Head of caudate nucleus (tissue), 42 donors: ENCODE measurements around the gene ABCA8.
"Not testable (repeated sequence)": the region's sequence is repeated elsewhere in the genome, so short reads cannot be mapped to it uniquely, and the experiment has no call there.

Experiments
- DNase-seq, 42 donors: peaks; one replicate each; pipeline versions ENCODE4 v3.0.0 to v3.0.0-alpha.2; 2020 to 2021; ENCODE audit warnings: mixed read lengths in 7 of 42
- intact Hi-C: fragments of 100-400 bp; cut with DNase I; formaldehyde crosslinking; loops from one replicate; pipeline ENCODE4 v1.15.0; 2022

The ABCA8 gene

DNA sequence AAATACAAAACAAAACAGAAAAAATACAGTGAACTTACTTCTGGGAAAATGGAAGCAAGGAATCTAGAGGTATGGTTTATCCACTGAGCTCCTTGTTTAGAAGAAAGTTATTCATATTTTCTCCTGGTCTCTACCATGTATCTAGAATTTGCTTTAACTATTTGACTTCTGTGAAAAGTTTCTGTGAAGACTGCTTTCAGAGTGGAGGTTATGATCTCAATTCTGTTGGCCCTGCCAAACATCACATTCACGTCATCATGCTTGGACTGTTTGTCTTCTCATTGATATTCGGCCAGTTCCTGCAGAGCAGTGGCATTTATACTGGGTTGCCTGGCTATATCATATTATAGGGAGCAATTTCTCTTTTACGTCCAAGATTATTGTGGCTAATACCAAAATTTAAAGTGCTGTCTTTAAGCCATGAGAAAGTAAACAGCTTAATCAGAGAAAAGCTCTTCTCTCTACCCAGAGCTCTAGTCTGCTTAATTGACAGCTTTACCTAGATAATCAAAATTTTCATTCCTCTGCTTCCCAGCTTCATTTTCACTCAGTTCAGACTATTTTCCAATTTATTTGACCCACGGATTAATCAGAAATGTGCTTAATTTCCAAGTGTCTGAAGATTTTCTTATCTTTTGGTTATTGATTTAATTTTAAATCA, at the start of gene ABCA8:
TSS of gene ABCA8 (minus strand) at position 212 of the 661 bp plus-strand sequence. CDS start 13,358 bp downstream, outside the sequence.
- peak in 33 of 42 donors; percentile 20 to 88 (median 66) for DNase-seq
- intact Hi-C loops, result no loop called here

DNA sequence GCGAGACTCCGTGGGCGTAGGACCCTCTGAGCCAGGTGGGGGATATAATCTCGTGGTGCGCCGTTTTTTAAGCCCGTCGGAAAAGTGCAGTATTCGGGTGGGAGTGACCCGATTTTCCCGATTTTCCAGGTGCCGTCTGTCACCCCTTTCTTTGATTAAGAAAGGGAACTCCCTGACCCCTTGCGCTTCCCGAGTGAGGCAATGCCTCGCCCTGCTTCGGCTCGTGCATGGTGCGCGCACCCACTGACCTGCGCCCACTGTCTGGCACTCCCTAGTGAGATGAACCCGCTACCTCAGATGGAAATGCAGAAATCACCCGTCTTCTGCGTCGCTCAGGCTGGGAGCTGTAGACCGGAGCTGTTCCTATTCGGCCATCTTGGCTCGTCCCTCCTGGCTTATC, 49.6 kb upstream of the ABCA8 start:
- DNase-seq, intact Hi-C loops: not testable (repeated sequence)

DNA sequence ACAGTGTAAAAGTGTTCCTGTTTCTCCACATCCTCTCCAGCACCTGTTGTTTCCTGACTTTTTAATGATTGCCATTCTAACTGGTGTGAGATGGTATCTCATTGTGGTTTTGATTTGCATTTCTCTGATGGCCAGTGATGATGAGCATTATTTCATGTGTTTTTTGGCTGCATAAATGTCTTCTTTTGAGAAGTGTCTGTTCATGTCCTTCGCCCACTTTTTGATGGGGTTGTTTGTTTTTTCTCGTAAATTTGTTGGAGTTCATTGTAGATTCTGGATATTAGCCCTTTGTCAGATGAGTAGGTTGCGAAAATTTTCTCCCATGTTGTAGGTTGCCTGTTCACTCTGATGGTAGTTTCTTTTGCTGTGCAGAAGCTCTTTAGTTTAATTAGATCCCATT, 44.6 kb upstream of the ABCA8 start:
- intact Hi-C loops, DNase-seq: not testable (repeated sequence)

DNA sequence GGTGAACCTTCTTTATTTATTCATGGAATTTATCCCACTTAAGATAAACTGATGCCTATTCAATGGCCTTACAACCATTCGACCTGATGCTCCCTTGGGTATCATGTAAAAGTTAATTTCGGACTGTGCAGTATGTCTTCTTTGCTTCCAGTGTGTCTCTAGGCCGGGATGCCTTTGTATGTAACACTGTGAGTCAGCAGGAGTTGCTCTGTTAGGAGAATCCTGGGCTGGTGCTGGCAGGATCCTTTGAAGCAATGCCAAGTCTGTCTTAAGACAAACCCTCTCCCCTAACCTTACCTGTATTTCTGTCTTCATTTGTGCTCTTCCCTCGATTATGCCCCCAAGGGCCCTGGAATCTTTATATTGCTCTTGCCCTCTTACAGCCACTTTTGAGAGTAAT, 37.9 kb upstream of the ABCA8 start:
- intact Hi-C loops, result no loop called here
- no peak for DNase-seq

- intact Hi-C loops, result no loop called here
- DNase-seq, result no peak
Measured at GRCh38 chr17:68987966-68988365, 32.8 kb upstream of the ABCA8 start.

DNA sequence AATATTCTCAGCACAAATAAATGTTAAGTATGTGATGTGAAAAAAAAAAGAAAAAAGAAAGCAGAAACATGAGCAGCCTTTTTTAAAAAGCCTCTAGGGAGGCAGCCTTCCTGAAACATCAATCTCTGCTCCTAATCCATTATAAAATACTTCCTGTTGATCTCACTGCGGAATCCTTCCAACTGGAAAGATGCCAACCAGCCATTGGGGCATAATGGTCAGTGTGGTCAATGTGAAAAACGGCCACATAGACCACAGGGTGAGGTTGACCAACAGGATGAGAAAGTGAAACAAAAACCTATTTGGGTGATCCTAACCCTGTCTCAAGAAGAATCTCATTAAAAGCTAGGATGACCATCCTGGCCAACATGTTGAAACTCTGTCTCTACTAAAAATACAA, 26.1 kb upstream of the ABCA8 start:
- peak in 7 of 42 donors; percentile 15 to 66 (median 23) for DNase-seq
- intact Hi-C loops, result no loop called here

GRCh38 chr17:68973098-68973846, 18.1 kb upstream of the ABCA8 start:
- intact Hi-C loops, result loop anchor here (5.0 to 10.0 kb wide), 3 partner anchors 181 to 272 kb away; no protein-coding TSS in a partner anchor
- no peak for DNase-seq

GRCh38 chr17:68972119-68972704, 17.0 kb upstream of the ABCA8 start:
- peak in 23 of 42 donors; percentile 12 to 79 (median 43) for DNase-seq
- intact Hi-C loops, result loop anchor here (5.0 to 10.0 kb wide), 3 partner anchors 180 to 273 kb away; no protein-coding TSS in a partner anchor

DNA sequence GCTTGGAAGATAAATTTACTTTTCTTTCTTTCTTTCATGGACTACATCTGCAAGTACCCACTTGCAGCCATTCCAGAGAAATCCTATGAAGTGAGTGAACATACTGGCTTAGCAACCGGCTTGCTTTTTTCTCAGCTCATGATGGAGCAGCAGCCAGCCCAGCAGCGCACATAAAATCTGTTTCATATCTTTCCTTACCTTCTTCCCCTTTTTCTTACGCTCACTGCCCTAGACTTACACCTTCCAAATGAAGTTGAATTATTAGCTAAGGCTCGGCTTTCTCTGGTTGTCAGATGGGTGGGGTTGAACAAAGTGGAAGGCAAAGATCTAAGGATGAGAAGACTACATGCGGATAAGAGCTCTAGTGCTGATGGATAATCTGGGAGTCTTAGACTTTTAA, 13.9 kb upstream of the ABCA8 start:
- no peak for DNase-seq
- intact Hi-C loops, result no loop called here

DNA sequence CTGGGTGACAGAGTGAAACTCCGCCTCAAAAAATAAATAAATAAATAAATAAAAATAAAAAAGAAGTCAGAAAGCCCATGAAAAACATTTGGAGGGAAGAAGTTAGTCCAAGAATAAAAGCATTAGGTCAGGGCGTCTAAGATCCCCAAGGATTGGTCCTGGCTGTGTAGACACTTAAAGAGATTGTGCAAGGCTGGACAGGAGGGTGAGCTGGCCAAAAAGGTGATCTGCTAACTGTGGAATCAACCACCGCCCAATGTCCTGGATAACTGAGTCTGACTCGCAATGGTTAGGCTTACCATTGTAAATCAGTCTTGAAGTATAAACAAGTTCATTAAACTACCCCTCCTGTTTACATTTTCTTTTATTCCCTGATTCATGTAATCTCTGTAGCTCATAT, 8.8 kb upstream of the ABCA8 start:
- intact Hi-C loops, result no loop called here

DNA sequence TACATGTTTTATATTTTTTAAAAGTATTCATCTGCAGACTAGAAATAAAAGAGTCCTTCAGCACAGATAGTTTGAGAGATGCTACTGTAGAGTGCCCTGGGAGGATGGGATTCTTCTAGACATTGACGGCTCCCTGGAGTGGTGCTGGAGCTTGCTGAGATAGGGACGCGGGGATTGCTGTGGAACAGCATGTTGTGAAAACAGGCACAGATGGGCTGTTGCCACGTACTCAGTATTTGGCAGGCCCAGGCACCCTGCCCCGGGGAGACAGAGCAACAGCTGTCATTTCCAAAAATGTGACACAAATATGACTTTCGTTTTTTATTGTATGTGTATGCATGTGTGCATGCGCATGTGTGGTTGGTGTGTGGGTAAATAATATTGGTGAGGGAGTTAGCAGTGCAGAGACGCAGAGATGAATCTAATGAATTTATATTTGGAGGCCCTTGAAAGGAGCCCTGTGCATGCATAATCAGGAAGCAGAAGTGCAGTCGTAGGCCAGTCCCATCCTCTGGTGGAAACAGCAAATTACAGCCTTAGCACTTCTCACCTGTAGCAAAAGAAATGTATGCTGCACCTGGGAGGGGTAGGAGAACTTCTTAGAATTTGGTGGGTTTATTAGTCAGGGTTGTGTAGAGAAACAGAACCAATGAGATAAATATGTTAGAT, 6.2 kb upstream of the ABCA8 start:
- peak in 18 of 42 donors; percentile 10 to 58 (median 30) for DNase-seq
- intact Hi-C loops, result no loop called here

More for the DNA sequence above, 8.8 kb upstream of the ABCA8 start:
- no peak for DNase-seq

DNA sequence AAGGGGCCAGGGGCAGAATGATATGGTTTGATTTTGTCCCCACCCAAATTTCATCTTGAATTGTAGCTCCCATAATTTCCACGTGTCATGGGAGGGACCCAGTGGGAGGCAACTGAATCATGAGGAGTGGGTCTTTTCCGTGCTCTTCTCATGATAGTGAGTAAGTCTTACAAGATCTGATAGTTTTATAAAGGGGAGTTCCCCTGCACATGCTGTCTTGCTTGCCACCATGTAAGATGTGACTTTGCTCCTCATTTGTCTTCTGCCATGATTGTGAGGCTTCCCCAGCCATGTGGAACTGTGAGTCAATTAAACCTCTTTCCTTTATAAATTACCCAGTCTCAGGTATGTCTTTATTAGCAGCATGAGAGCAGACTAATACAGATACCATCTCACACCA, 3.9 kb upstream of the ABCA8 start:
- intact Hi-C loops, DNase-seq: not testable (repeated sequence)

DNA sequence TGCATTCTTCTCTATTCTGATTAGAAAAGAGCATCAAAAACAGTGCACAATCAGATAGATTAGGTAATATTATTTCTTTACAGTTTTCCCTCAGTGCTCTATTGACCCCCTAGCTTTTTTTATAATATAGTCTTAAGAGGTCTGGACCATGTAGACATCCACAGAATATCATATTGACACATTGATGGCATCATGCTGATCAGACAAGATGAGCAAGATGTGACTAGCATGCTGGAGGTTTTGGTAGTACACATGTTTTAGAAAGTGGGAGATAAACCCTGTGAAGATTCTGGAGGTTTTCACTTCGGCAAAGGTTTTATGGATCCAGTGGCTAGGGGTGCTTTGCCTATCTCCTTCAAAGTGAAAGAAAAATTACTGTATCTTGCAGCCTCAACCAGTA, 2.8 kb upstream of the ABCA8 start:
- DNase-seq, result no peak
- intact Hi-C loops, result no loop called here

DNA sequence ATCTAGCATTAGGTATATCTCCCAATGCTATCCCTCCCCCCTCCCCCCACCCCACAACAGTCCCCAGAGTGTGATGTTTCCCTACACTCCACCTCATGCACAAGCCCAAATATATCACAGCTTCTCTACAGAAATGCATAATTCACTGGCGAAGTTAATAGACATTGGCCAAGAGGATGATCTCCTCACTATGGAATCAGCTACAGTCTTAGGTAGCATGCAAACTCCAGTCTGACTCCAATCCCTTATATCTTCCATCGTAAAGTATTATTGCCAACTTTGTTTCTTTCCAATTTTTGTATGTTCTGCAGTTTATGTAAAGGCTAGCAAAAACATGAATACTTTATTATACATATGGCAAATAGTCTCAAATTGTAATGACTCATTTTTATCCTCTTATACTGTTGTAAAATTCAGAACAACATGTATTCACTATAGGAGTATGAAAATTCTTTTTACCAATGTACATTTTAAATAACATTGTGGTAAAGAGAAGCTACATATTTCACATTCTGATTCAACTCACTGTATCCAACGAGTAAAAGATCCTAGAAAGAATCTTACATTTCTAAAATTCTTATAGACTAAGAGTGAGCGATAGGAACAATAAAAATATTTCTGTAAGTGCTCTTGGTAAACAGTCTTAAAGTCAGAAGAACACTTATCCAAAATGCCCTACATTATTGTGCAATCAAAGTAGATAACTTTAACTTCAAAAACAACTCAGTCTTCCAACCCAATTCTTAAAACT, 871 bp downstream of the ABCA8 start:
- intact Hi-C loops, result no loop called here
- DNase-seq, result no peak

- no peak for DNase-seq
- intact Hi-C loops, result no loop called here
Measured at GRCh38 chr17:68953340-68953997, 1.7 kb downstream of the ABCA8 start.

- intact Hi-C loops, result no loop called here
- no peak for DNase-seq
Measured at GRCh38 chr17:68950725-68951124, 4.5 kb downstream of the ABCA8 start.

- intact Hi-C loops, result not testable (repeated sequence)
Measured at GRCh38 chr17:68947868-68948267, 7.3 kb downstream of the ABCA8 start.

GRCh38 chr17:68944435-68945035, 10.7 kb downstream of the ABCA8 start:
- no peak for DNase-seq
- intact Hi-C loops, result no loop called here

More at GRCh38 chr17:68947868-68948267, 7.3 kb downstream of the ABCA8 start:
- DNase-seq, result not testable (repeated sequence)
